ENCODE measurements around the gene CNDP1. TPM values are rescaled to one million over a fixed set of nuclear protein-coding genes. Genes with fewer than 3 reads are reported as not detected.

The CNDP1 gene
- total RNA-seq, 1 donor from 2014 or later: not detected

- TF ChIP-seq CTCF (IDR thresholded peaks at IDR 0.05; ENCODE audit: unreplicated experiment): no peak
- Mint-ChIP-seq H3K4me3 (ENCODE audit: unreplicated experiment) (no peak overlapping the region), H3K4me1 (ENCODE audit: unreplicated experiment) (peaks cover 10% of the 10 kb centered on the region), H3K27me3 (ENCODE audit: unreplicated experiment) (peaks cover 3% of the 10 kb centered on the region), H3K36me3 (ENCODE audit: low read depth, unreplicated experiment) (peaks cover 22% of the 10 kb centered on the region), H3K27ac (ENCODE audit: unreplicated experiment) (no peak overlapping the region), H3K9me3 (ENCODE audit: unreplicated experiment) (no peaks in the 10 kb centered on the region)
- no peak for DNase-seq (ENCODE audit: low spot score)
Observed at GRCh38 chr18:74525741-74526140, 8.6 kb upstream of the CNDP1 start.

GRCh38 chr18:74526488-74526887 is 7.8 kb upstream of the CNDP1 start:
- H3K4me1 Mint-ChIP-seq (ENCODE audit: unreplicated experiment): peaks cover 10% of the 10 kb centered on the region
- no peak for DNase-seq (ENCODE audit: low spot score)
- H3K9me3 Mint-ChIP-seq (ENCODE audit: unreplicated experiment): no peaks in the 10 kb centered on the region
- H3K27me3 Mint-ChIP-seq (ENCODE audit: unreplicated experiment): peaks cover 3% of the 10 kb centered on the region
- peaks cover 15% of the 10 kb centered on the region for H3K36me3 Mint-ChIP-seq (ENCODE audit: low read depth, unreplicated experiment)
- H3K27ac Mint-ChIP-seq (ENCODE audit: unreplicated experiment): no peak overlapping the region
- TF ChIP-seq CTCF (IDR thresholded peaks at IDR 0.05; ENCODE audit: unreplicated experiment): no peak
- H3K4me3 Mint-ChIP-seq (ENCODE audit: unreplicated experiment): no peak overlapping the region

GRCh38 chr18:74528478-74528877 is 5.8 kb upstream of the CNDP1 start:
- Mint-ChIP-seq H3K36me3 (ENCODE audit: low read depth, unreplicated experiment) (no peaks in the 10 kb centered on the region), H3K9me3 (ENCODE audit: unreplicated experiment) (no peaks in the 10 kb centered on the region), H3K27ac (ENCODE audit: unreplicated experiment) (no peak overlapping the region), H3K27me3 (ENCODE audit: unreplicated experiment) (peaks cover 2% of the 10 kb centered on the region), H3K4me3 (ENCODE audit: unreplicated experiment) (no peak overlapping the region), H3K4me1 (ENCODE audit: unreplicated experiment) (peaks cover 10% of the 10 kb centered on the region)
- TF ChIP-seq CTCF (IDR thresholded peaks at IDR 0.05; ENCODE audit: unreplicated experiment): no peak
- DNase-seq (ENCODE audit: low spot score): no peak

- Mint-ChIP-seq H3K27me3 (ENCODE audit: unreplicated experiment) (peaks cover 2% of the 10 kb centered on the region), H3K9me3 (ENCODE audit: unreplicated experiment) (no peaks in the 10 kb centered on the region), H3K4me1 (ENCODE audit: unreplicated experiment) (peaks cover 10% of the 10 kb centered on the region), H3K4me3 (ENCODE audit: unreplicated experiment) (no peak overlapping the region), H3K27ac (ENCODE audit: unreplicated experiment) (no peak overlapping the region), H3K36me3 (ENCODE audit: low read depth, unreplicated experiment) (no peaks in the 10 kb centered on the region)
- TF ChIP-seq CTCF (IDR thresholded peaks at IDR 0.05; ENCODE audit: unreplicated experiment): no peak
- no peak for DNase-seq (ENCODE audit: low spot score)
Observed at GRCh38 chr18:74528913-74529312, 5.4 kb upstream of the CNDP1 start.

GRCh38 chr18:74529378-74529777 is 4.9 kb upstream of the CNDP1 start:
- DNase-seq (ENCODE audit: low spot score): no peak
- Mint-ChIP-seq H3K27me3 (ENCODE audit: unreplicated experiment) (peaks cover 2% of the 10 kb centered on the region), H3K27ac (ENCODE audit: unreplicated experiment) (no peak overlapping the region), H3K4me1 (ENCODE audit: unreplicated experiment) (peaks cover 10% of the 10 kb centered on the region), H3K9me3 (ENCODE audit: unreplicated experiment) (no peaks in the 10 kb centered on the region), H3K36me3 (ENCODE audit: low read depth, unreplicated experiment) (no peaks in the 10 kb centered on the region), H3K4me3 (ENCODE audit: unreplicated experiment) (no peak overlapping the region)
- TF ChIP-seq CTCF (IDR thresholded peaks at IDR 0.05; ENCODE audit: unreplicated experiment): no peak

Measured in endothelial cell (in vitro differentiated cells).